ENCODE results near the gene NCS1.

- TF ChIP-seq POLR2AphosphoS5 (IDR thresholded peaks at IDR 0.05; ENCODE audit: low read depth, low read length) (no peak), REST (IDR thresholded peaks at IDR 0.05; ENCODE audit: insufficient read depth in 1 of 2, low read depth in 2 of 2, low read length in 2 of 2) (no peak), TAF1 (IDR thresholded peaks at IDR 0.05; ENCODE audit: borderline replicate concordance, insufficient read depth, low read length) (no peak)
These were observed 35.2 kb downstream of the NCS1 start for GRCh38 chr9:130207241-130207992.
